ENCODE data around the gene PDE4D.
"Not testable (repeated sequence)": the region's sequence is repeated elsewhere in the genome, so short reads cannot be mapped to it uniquely, and the experiment has no call there.

PDE4D gene

DNA sequence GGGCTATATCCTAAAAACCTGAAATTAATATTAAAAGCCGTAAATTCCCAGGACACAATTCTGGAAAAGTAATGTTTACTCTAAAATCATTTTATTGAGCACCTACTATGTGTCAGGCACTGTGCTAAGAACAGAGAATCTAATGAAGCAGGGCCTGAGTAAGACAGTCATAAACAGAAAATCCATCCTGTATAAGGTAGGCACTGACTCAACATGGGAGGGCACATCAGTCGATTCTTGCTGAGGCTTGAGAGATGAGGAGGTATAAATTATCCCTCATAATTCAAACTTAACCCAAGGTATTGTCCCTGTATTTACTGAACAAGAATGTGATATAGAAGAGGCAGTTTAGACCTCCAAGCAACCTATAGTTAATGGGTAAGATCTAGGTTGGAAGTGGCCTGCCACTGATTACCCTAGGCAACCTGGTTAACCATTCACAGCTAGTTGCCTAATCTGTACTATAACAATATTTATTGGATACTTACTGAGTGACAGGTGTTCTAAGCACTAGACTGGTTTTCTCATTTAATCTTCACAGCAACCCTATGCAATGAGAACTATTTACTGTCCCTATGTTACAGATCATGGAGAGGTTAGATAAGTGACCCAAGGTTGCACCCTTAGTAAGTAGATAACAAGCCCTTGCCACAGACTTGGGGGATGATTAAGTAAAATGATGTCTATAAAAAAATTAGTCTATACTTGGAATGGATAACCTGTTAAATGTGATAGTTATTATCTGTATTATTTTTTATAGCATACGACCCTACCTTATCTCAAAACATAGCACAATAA, 317.7 kb downstream of the PDE4D start:
- DNase-seq: no peak

DNA sequence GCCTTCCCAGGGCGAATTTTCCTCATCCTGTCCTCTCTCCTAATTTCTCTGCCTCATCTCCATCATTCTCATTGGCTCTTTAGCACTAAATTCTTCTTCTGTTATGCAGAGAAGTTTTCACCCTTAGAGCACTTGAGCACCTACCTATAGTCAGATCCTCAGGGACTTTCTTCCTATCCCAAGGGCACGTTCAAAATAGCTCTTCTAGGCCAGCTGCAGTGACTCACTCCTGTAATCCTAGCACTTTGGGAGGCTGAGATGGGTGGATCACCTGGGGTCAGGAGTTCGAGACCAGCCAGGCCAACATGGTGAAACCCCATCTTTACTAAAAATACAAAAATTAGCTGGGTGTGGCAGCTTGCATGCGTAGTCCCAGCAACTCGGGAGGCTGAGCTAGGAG, 320.0 kb downstream of the PDE4D start:
- DNase-seq: not testable (repeated sequence)

- DNase-seq: no peak
Measured at GRCh38 chr5:59571067-59571466, 322.5 kb downstream of the PDE4D start.

- no peak for DNase-seq
Measured at GRCh38 chr5:59569608-59570334, 323.8 kb downstream of the PDE4D start.

DNA sequence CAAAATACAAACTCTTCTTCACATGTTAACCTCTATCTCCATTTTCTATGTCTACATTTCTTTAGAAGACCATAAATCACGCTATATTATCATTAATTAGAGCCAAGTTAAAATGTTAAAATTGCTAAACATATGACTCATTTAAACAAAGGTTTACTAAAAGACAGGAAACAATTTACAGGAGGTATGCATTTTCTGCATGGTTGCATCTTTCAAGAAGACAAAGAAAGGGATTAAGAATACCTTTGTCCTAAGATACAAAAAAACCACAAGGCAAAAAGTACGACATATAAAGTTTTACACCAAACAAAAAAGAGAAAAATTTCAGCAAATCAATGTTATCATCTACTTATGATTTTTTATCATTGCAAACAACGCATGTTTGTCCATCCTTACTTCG, 324.4 kb downstream of the PDE4D start:
- no peak for DNase-seq

GRCh38 chr5:59568161-59568560, 325.4 kb downstream of the PDE4D start:
- no peak for DNase-seq

- no peak for DNase-seq
Measured at GRCh38 chr5:59565551-59565950, 328.0 kb downstream of the PDE4D start.

DNA sequence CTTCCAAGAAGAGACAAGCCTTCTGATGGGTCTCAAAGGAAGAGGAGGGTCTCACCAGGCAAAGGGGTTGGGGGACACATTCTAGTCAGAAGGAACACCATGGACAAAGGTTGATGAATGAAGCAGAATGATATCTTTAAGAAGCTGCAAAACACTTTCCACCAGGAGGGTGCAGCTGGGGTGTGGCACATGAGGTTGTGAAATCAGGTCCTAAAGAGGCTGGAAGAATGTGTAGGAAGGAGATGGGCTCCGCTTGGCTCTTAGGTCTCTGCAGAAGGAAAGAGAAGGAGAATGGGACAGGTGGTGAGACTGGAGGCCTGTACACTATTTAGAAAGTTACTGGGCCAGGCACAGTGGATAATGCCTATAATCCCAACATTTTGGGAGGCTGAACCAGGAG, 328.6 kb downstream of the PDE4D start:
- DNase-seq: no peak

DNA sequence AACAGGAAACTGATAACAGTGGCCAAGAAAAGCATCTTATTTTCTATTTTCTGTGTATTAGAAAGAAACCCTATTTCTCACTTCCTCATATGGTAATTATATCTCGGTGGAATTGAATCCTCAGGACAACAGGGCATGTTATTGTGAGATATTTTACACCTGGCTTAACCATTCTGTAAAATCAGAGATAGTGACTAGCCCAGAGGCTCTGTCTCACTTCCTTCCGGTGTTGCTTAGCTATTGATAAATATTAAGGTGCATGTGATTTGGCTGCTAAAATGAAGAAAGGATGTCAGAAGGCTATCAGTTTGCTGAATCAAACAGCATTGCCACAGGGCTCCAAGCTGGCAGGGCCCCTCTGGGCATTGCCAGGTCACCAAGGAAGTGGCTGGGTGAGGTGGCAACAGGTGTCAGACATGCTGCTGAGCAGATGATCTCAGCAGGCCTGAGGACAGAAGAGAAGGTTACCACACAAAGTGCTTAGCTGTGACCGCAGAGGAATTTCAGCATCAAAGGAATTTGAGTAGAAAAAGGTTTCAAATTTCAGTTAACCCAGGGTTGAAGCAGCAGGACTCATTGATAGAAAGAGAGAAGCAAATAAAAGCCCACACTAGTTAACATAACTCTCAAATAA, 330.7 kb downstream of the PDE4D start:
- peak; percentile 78 for DNase-seq

DNA sequence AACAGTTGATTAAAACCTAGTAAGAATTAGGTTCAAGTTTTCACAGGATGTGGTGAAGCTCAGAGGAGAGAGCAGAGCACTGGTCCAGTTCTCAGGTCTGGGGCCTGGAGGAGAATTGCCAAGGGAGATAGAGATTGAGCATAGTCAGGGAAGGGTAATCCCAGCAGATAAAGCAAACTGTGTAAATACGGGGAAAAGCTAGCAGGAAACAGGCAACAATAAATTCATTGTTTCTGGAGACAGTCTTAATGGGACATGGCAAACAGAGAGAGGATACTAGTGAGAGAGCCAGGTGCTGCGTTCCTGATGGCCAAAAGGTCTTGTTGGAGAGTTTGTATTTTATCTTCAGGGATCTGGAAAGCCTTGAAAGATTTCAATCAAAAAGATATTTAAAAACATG, 333.0 kb downstream of the PDE4D start:
- no peak for DNase-seq

DNA sequence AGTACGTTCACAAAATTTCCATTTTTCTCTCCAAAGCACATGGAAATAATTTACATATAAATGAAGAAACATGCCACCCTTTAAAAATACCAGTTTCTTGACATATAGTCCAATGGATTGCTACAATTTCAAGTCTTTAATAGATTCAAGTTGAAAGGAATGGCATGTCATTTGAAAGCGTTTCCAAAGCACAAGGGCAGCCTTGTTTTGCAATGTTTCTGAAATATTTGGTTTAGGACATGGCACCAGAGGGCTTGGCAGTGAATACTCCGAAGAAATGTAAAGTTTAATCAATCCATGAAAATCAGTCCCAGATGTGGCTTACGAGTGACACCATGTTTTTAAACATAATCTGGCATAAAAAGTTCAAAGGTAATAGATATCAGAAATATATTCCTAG, 333.7 kb downstream of the PDE4D start:
- no peak for DNase-seq

GRCh38 chr5:59559323-59559722, 334.2 kb downstream of the PDE4D start:
- no peak for DNase-seq

GRCh38 chr5:59558501-59558900, 335.0 kb downstream of the PDE4D start:
- DNase-seq: no peak

GRCh38 chr5:59557572-59557971, 336.0 kb downstream of the PDE4D start:
- DNase-seq: no peak

- DNase-seq: no peak
Measured at GRCh38 chr5:59555596-59555995, 337.9 kb downstream of the PDE4D start.

DNA sequence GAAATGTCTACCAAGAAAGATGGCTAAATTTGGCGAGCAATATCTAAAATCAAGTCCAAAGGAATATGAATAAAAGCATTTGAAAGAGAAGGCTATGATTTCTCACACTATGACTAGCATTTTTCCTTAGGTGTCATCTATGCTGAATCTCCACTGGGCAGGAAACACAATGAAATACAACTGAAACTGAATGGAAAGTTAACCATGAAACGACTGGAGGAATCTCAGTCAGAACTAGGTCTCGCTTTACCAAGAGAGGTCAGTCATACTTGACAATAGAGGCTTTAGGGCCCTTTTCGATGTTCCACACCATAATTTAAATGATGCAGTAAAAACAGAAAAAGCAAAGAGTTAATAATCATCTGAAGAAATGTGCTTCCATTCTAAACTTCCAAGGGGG, 339.0 kb downstream of the PDE4D start:
- DNase-seq: no peak

DNA sequence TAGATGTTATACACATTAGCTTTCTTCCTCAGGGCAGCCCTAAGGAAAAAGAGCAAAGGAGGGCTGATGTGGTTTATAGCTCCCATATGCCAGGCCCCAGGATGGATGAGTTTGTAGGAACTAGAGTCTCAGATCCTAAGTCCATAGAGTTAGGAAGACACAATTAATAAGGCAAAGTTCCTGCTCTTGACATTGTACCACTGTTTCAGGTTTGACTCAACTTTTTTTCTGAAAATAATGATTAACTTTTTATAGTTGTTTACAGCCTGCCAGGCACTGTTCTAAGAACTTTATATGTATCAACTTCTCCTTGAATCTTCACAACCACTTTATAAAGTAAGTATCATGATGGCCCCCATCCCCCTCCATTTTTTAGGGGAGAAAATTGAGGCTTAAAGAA, 339.5 kb downstream of the PDE4D start:
- no peak for DNase-seq

- DNase-seq: no peak
Measured at GRCh38 chr5:59548807-59549357, 344.6 kb downstream of the PDE4D start.

GRCh38 chr5:59547731-59548130, 345.8 kb downstream of the PDE4D start:
- no peak for DNase-seq

DNA sequence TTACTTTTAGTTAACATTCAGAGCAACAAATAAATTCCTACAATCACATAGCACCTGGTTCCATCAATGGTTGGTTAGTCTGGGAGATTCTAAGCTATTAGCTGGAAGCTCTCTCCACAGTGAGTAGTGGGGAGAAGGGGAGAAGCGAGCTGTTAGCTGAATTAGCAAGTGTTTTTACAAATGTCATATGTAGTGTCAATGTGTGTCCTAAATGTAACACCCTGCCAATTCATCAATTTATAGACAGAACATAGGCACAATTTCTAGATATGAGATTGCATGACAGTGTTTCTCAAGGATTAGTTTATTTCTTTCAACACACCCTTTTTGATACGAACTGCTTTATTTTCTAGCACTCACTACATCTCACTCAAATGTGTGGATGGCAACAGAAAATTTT, 349.0 kb downstream of the PDE4D start:
- DNase-seq: no peak

DNA sequence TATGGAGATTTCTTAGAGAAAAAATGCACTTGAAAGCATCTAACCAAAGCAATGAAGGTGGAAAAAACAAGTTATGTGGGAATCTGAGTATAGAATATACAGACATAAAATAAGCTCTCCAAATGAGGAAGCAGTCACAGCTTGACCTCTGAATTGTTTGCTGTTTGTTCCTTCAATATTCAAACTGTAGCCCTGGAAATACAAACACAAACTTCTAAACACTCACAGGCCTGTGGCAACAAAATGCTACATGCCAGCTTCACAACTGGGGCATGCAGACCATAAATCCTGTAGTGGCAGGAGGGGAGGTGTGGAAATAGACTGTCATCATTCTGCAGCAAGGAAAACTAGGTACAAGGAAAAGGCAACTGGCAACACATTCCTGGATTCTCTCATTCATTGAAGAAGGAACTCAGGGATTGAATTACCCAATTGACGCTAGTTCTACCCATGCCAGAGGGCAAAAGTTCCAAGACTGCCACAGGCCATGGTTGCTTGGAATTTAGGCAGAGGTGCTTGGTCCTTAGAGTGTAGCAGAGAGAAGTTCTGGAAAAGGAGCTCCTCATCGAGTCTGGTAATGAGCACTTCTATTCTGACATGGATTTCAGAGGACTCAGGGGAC, 349.6 kb downstream of the PDE4D start:
- DNase-seq: no peak

- no peak for DNase-seq
Measured at GRCh38 chr5:59542851-59543820, 350.4 kb downstream of the PDE4D start.

Measured in CD4-positive, alpha-beta T cell treated with Interferon gamma for 1 hour (primary cell).